ENCODE data around the gene FANCC.

DNA sequence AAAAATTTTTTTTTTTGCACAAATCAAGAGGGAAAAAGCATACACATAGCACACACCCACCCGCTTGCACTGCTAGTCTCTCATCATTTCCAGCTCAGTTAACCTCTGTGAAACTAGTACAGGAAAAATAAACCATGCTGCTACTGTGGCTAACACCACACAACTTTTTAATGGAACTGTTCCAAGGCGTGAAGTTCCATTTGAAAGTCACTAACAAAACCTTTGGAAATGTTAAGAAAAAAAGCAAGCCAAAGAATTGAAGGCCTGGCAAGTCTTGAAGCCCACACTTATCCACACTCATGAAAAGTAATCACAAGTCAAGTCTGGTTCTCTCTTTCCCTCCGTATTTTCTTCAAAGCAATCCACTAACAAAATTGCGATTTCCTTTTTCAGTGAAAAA lies 116.3 kb downstream of the FANCC start:
- TF ChIP-seq CTCF (conservative IDR thresholded peaks at IDR 0.05; ENCODE audit: low read depth, low read length) (no peak), EZH2 (IDR thresholded peaks at IDR 0.05; ENCODE audit: borderline replicate concordance, low read depth, low read length, poor library complexity, severe bottlenecking) (no peak)
